Smooth muscle cell (in vitro differentiated cells): ENCODE results near the gene C4orf36. TPM values are rescaled to one million over a fixed set of nuclear protein-coding genes. Genes with fewer than 3 reads are reported as not detected.

Experiments
- DNase-seq: peaks from one replicate; lab custom pipeline; 2025; ENCODE audit not compliant: unreplicated experiment; lab: John Stamatoyannopoulos, UW
- H2AFZ ChIP-seq: fragments of 200-600 bp; sonication (generic); 2 replicates; pipeline ENCODE4 v1.6.0; 2016; ENCODE audit warnings: antibody characterized with exemption, low read depth, mild to moderate bottlenecking
- H3F3A ChIP-seq: fragments of 200-600 bp; sonication (generic); 2 replicates; pipeline ENCODE4 v1.6.0; 2017; ENCODE audit warnings: antibody characterized with exemption, low read depth
- H3K27ac ChIP-seq: fragments of 200-600 bp; sonication (generic); 2 replicates; pipeline ENCODE4 v1.5.1; 2016; ENCODE audit warnings: low read depth, mild to moderate bottlenecking
- H3K27me3 ChIP-seq: fragments of 200-600 bp; sonication (generic); 2 replicates; pipeline ENCODE4 v1.6.1; 2016; ENCODE audit warnings: low read depth, mild to moderate bottlenecking
- H3K36me3 ChIP-seq: fragments of 200-600 bp; sonication (generic); 2 replicates; pipeline ENCODE4 v1.5.1; 2016; ENCODE audit warnings: low read depth
- H3K4me1 ChIP-seq: fragments of 200-600 bp; sonication (generic); 2 replicates; pipeline ENCODE4 v1.5.1; 2016; ENCODE audit warnings: low read depth
- H3K4me2 ChIP-seq: fragments of 200-600 bp; sonication (generic); 2 replicates; pipeline ENCODE4 v1.6.0; 2016; ENCODE audit warnings: mild to moderate bottlenecking
- H3K4me3 ChIP-seq: fragments of 200-600 bp; sonication (generic); 2 replicates; pipeline ENCODE4 v1.5.1; 2016; ENCODE audit warnings: mild to moderate bottlenecking
- H3K79me2 ChIP-seq: fragments of 200-600 bp; sonication (generic); 2 replicates; pipeline ENCODE4 v1.6.0; 2016; ENCODE audit warnings: low read depth, mild to moderate bottlenecking
- H3K9ac ChIP-seq: fragments of 200-600 bp; sonication (generic); 2 replicates; pipeline ENCODE4 v1.6.0; 2016; ENCODE audit warnings: low read depth
- H3K9me3 ChIP-seq: fragments of 200-600 bp; sonication (generic); replicated peaks from 2 replicates; pipeline ENCODE4 v1.5.1; 2016; ENCODE audit warnings: low read depth
- H4K20me1 ChIP-seq: fragments of 200-600 bp; sonication (generic); 2 replicates; pipeline ENCODE4 v1.6.0; 2016; ENCODE audit warnings: low read depth
- WGBS: methylation state at CpG from one replicate; pipeline ENCODE4 v1.1.7; 2016; ENCODE audit warnings: low lambda C conversion rate; 5-methylcytosine and 5-hydroxymethylcytosine counted together
- polyA plus RNA-seq: library from polyadenylated mRNA; unstranded; fragments of >200 nt; fragmentation: Nextera tagmentation; extraction: Ambion mirVana; gene quantifications from 2 replicates; pipeline ENCODE4 v1.2.1, GENCODE V29; 2016
- total RNA-seq: library from RNA; depleted of rRNA; stranded (reverse); fragments of >200 nt; gene quantifications from 2 replicates; pipeline ENCODE4 v1.2.3, GENCODE V29; 2014
- TF ChIP-seq, protein P1 (sequence below): fragments of 200-600 bp; sonication (generic); IDR thresholded peaks from 2 replicates; pipeline ENCODE4 v1.5.1; 2017; ENCODE audit warnings: borderline replicate concordance, mild to moderate bottlenecking, antibody characterized with exemption; ENCODE audit not compliant: insufficient read depth, poor library complexity, severe bottlenecking

C4orf36 gene
- total and polyA plus RNA-seq, 2 experiments from 2014 or later = 5.1 TPM; not detected in 1

DNA sequence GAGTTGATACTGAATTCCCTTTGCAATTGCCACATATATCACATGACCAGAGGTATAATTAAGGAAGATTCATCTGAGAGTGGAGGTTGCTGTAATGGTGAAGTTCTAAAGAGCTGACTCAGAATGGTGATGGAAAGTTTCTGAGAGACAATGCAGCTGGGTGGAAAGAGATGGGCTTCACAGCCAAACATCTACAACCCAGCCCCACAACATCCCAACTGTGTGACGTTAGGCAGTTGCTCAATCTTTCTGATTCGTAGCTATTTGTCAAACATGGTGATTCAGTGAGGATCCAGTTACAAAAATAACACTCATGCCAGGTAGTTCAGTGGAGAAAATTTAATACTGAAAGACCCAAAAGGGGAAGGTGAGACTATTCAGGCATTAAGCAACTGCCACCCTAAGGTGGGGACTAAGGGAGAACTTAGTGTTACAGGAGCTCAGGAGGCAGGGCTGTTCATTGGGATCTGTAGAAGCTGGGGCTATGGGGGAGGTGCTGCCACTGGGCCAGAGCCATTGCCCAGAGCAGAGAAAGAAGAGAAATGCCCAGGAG lies 35.7 kb upstream of the C4orf36 start:
- TF ChIP-seq, protein P1, sequence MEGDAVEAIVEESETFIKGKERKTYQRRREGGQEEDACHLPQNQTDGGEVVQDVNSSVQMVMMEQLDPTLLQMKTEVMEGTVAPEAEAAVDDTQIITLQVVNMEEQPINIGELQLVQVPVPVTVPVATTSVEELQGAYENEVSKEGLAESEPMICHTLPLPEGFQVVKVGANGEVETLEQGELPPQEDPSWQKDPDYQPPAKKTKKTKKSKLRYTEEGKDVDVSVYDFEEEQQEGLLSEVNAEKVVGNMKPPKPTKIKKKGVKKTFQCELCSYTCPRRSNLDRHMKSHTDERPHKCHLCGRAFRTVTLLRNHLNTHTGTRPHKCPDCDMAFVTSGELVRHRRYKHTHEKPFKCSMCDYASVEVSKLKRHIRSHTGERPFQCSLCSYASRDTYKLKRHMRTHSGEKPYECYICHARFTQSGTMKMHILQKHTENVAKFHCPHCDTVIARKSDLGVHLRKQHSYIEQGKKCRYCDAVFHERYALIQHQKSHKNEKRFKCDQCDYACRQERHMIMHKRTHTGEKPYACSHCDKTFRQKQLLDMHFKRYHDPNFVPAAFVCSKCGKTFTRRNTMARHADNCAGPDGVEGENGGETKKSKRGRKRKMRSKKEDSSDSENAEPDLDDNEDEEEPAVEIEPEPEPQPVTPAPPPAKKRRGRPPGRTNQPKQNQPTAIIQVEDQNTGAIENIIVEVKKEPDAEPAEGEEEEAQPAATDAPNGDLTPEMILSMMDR = no peak
- WGBS = 48% methylated on average over 2 of the region's 2 CpGs

DNA sequence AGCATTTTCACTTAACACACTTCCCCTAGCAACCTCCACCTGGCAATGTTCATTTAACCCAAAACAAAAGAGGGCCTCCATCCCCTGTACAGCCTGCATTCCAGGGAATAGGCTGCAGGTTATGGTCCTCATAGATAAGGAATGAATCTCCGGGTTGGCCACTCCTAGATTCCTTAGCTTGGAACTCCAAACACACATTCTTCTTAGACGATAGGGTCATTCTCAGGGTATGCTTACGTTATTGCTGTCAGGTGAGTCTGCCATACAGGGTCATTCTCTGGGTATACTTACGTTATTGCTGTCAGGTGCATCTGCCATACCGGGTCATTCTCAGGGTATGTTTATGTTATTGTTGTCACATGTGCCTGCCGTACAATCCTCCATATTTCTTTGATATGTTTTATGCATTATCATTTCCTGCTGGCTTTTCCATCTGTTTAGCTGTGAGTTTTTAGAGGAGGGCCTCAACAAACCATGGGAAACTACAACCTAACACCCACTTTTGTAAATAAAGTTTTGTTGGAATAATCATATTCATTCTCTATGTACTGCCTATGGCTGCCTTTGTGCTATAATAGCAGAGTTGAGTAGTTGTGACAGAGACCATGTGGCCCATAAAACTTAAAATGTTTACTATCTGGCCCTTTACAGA lies 34.3 kb upstream of the C4orf36 start:
- DNase-seq = no peak
- Histone ChIP-seq H4K20me1 (no peaks in the 10 kb centered on the region), H3K9me3 (no peaks in the 10 kb centered on the region), H3K9ac (no peak overlapping the region), H3K4me1 (no peaks in the 10 kb centered on the region), H3K27me3 (no peaks in the 10 kb centered on the region), H2AFZ (no peak overlapping the region), H3K27ac (peak overlapping the region; percentile 63), H3F3A (no peaks in the 10 kb centered on the region), H3K79me2 (no peaks in the 10 kb centered on the region), H3K36me3 (no peaks in the 10 kb centered on the region), H3K4me3 (no peak overlapping the region), H3K4me2 (peak overlapping the region; percentile 8)
- WGBS = 82% methylated on average over 6 of the region's 6 CpGs
- TF ChIP-seq, protein P1 = no peak

More for the DNA sequence above, 35.7 kb upstream of the C4orf36 start:
- Histone ChIP-seq H4K20me1 (no peaks in the 10 kb centered on the region), H3K9me3 (no peaks in the 10 kb centered on the region), H3K9ac (no peak overlapping the region), H3K27me3 (no peaks in the 10 kb centered on the region), H3F3A (no peaks in the 10 kb centered on the region), H3K4me3 (no peak overlapping the region), H3K4me2 (no peak overlapping the region), H3K36me3 (no peaks in the 10 kb centered on the region), H2AFZ (no peak overlapping the region), H3K27ac (peak overlapping the region; percentile 63), H3K4me1 (no peaks in the 10 kb centered on the region), H3K79me2 (no peaks in the 10 kb centered on the region)
- no peak for DNase-seq

DNA sequence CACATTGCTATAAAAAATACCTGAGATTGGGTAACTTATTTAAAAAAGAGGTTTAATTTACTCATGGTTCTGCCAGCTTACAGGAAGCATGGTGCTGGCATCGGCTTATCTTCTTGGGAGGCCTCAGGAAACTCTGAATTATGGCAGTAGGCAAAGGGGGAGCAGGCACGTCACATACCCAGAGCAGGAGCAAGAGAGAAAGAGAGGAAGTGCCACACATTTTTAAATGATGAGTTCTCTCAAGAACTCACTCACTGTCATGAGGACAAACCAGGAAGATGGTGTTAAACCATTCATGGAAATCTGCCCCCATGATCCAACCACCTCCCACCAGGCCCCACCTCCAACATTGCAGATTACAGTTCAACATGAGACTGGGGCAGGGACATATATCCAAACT lies 32.6 kb upstream of the C4orf36 start:
- no peaks in the 10 kb centered on the region for H3F3A ChIP-seq
- no peaks in the 10 kb centered on the region for H4K20me1 ChIP-seq
- H3K9ac ChIP-seq = no peak overlapping the region
- H3K27ac ChIP-seq = peak overlapping the region; percentile 32
- 7% methylated on average over 2 of the region's 2 CpGs for WGBS
- no peaks in the 10 kb centered on the region for H3K27me3 ChIP-seq
- no peak overlapping the region for H3K4me2 ChIP-seq
- no peaks in the 10 kb centered on the region for H3K36me3 ChIP-seq
- no peaks in the 10 kb centered on the region for H3K4me1 ChIP-seq
- no peak for DNase-seq
- H2AFZ ChIP-seq = no peak overlapping the region
- TF ChIP-seq, protein P1 = no peak
- H3K4me3 ChIP-seq = no peak overlapping the region
- H3K9me3 ChIP-seq = no peaks in the 10 kb centered on the region
- H3K79me2 ChIP-seq = no peaks in the 10 kb centered on the region
